OCI-LY3 (cell line): ENCODE measurements around the gene MDFI.

Experiments
- CTCF ChIP-seq: fragments of 200-600, 300-600 bp; sonication (generic); IDR thresholded peaks from 2 replicates; pipeline ENCODE4 v1.5.1; 2014; ENCODE audit warnings: antibody characterized with exemption, low read length, low read depth
- EZH2phosphoT487 ChIP-seq: fragments of 200-600 bp; shearing (Covaris generic); IDR thresholded peaks from 2 replicates; pipeline ENCODE4 v1.6.1; 2018; ENCODE audit warnings: antibody characterized with exemption, mixed run types, low read depth

- TF ChIP-seq CTCF (no peak), EZH2phosphoT487 (no peak)
Observed at GRCh38 chr6:41622206-41622988, 15.9 kb upstream of the MDFI start.
